HEK293 (cell line): ENCODE measurements around the gene HMX1.

ENCODE experiments used
- CTCF ChIA-PET: fragments of 350-600 bp; formaldehyde crosslinking; extraction: SDS; loops from one replicate; lab custom pipeline; 2021; ENCODE audit warnings: antibody characterized with exemption; lab: Yijun Ruan, JAX
- POLR2A ChIA-PET: fragments of 300-600 bp; formaldehyde crosslinking; extraction: SDS; loops from one replicate; lab custom pipeline; 2020; ENCODE audit warnings: antibody characterized with exemption, inconsistent platforms; lab: Yijun Ruan, JAX
- H3K27ac ChIP-seq: fragments of 200-500 bp; sonication (Bioruptor generic); 2 replicates; pipeline ENCODE4 v1.5.1; 2014; ENCODE audit warnings: low read depth, low read length, control low read depth, inconsistent platforms; ENCODE audit errors: extremely low read depth
- H3K36me3 ChIP-seq, 2 experiments: fragments of 200-500 bp in 1 of 2; sonication (Bioruptor generic) in 1 of 2; 1 replicate in 1 of 2; 2 replicates in 1 of 2; pipeline ENCODE4 v1.5.1; 2014 to 2017; ENCODE audit warnings: inconsistent platforms in 2 of 2, low read length in 2 of 2; ENCODE audit not compliant: control insufficient read depth in 2 of 2, insufficient read depth in 1 of 2
- H3K4me1 ChIP-seq: fragments of 200-500 bp; sonication (Bioruptor generic); 2 replicates; pipeline ENCODE4 v1.5.1; 2014; ENCODE audit warnings: mild to moderate bottlenecking, low read length, inconsistent platforms; ENCODE audit not compliant: control insufficient read depth, insufficient read depth
- H3K4me3 ChIP-seq: 2 replicates; pipeline ENCODE4 v1.5.1; 2011; ENCODE audit warnings: low read depth, mild to moderate bottlenecking, control low read depth, low read length, moderate library complexity
- H3K9me3 ChIP-seq: fragments of 200-500 bp; sonication (Bioruptor generic); 2 replicates; pipeline ENCODE4 v1.5.1; 2014; ENCODE audit warnings: low read depth, low read length, inconsistent platforms; ENCODE audit not compliant: control insufficient read depth, insufficient read depth
- AEBP2 ChIP-seq: fragments of 450-650 bp; formaldehyde crosslinking; IDR thresholded peaks from 2 replicates; pipeline ENCODE4 v1.5.1; 2016; ENCODE audit warnings: missing biosample characterization, missing genetic modification characterization, borderline replicate concordance
- GLIS2 ChIP-seq: fragments of 450-650 bp; formaldehyde crosslinking; IDR thresholded peaks from 2 replicates; pipeline ENCODE4 v1.5.1; 2016; ENCODE audit warnings: missing biosample characterization, missing genetic modification characterization
- HOXC10 ChIP-seq: sonication (generic); formaldehyde crosslinking; IDR thresholded peaks from 2 replicates; pipeline ENCODE4 v1.8.1; 2023; ENCODE audit warnings: mild to moderate bottlenecking, missing genetic modification reagents
- MEIS1 ChIP-seq: sonication (generic); formaldehyde crosslinking; IDR thresholded peaks from 2 replicates; pipeline ENCODE4 v1.8.1; 2022; ENCODE audit warnings: missing genetic modification reagents, mild to moderate bottlenecking, borderline replicate concordance
- MYNN ChIP-seq: fragments of 450-650 bp; formaldehyde crosslinking; IDR thresholded peaks from 2 replicates; pipeline ENCODE4 v1.5.1; 2016; ENCODE audit warnings: missing biosample characterization, missing genetic modification characterization, borderline replicate concordance
- PRDM1 ChIP-seq: fragments of 450-650 bp; formaldehyde crosslinking; IDR thresholded peaks from 2 replicates; pipeline ENCODE4; 2016; ENCODE audit warnings: missing biosample characterization, missing genetic modification characterization
- REPIN1 ChIP-seq: fragments of 450-650 bp; formaldehyde crosslinking; IDR thresholded peaks from 2 replicates; pipeline ENCODE4 v1.5.1; 2017; ENCODE audit warnings: missing biosample characterization, missing genetic modification characterization, low read depth
- SP2 ChIP-seq: fragments of 450-650 bp; formaldehyde crosslinking; IDR thresholded peaks from 2 replicates; pipeline ENCODE4 v1.5.1; 2016; ENCODE audit warnings: missing biosample characterization, missing genetic modification characterization
- ZBTB26 ChIP-seq: fragments of 450-650 bp; formaldehyde crosslinking; optimal IDR thresholded peaks from 2 replicates; pipeline ENCODE3; 2016; ENCODE audit warnings: missing biosample characterization, mild to moderate bottlenecking, missing genetic modification characterization
- ZFP69B ChIP-seq: fragments of 450-650 bp; formaldehyde crosslinking; IDR thresholded peaks from 2 replicates; pipeline ENCODE4 v1.5.1; 2016; ENCODE audit warnings: missing biosample characterization, missing genetic modification characterization
- ZIC2 ChIP-seq: fragments of 450-650 bp; formaldehyde crosslinking; IDR thresholded peaks from 2 replicates; pipeline ENCODE4 v1.5.1; 2016; ENCODE audit warnings: missing biosample characterization, missing genetic modification characterization
- ZNF121 ChIP-seq: fragments of 450-650 bp; formaldehyde crosslinking; IDR thresholded peaks from 2 replicates; pipeline ENCODE4 v1.5.1; 2016; ENCODE audit warnings: missing biosample characterization, missing genetic modification characterization
- ZNF140 ChIP-seq: fragments of 450-650 bp; formaldehyde crosslinking; IDR thresholded peaks from 2 replicates; pipeline ENCODE4 v1.5.1; 2016; ENCODE audit warnings: missing biosample characterization, missing genetic modification characterization
- ZNF146 ChIP-seq: fragments of 450-650 bp; formaldehyde crosslinking; IDR thresholded peaks from 2 replicates; pipeline ENCODE4 v1.5.1; 2016; ENCODE audit warnings: missing biosample characterization, missing genetic modification characterization
- ZNF155 ChIP-seq: fragments of 450-650 bp; formaldehyde crosslinking; IDR thresholded peaks from 2 replicates; pipeline ENCODE4 v1.5.1; 2016; ENCODE audit warnings: missing biosample characterization, missing genetic modification characterization
- ZNF169 ChIP-seq: fragments of 450-650 bp; formaldehyde crosslinking; IDR thresholded peaks from 2 replicates; pipeline ENCODE4 v1.5.1; 2016; ENCODE audit warnings: missing biosample characterization, missing genetic modification characterization
- ZNF174 ChIP-seq: fragments of 450-650 bp; formaldehyde crosslinking; IDR thresholded peaks from 2 replicates; pipeline ENCODE4 v1.5.0; 2017; ENCODE audit warnings: missing biosample characterization, mild to moderate bottlenecking, missing genetic modification characterization
- ZNF184 ChIP-seq: fragments of 450-650 bp; IDR thresholded peaks from 2 replicates; pipeline ENCODE4 v1.5.1; 2018; ENCODE audit warnings: missing biosample characterization, mild to moderate bottlenecking, missing genetic modification characterization
- ZNF2 ChIP-seq: fragments of 450-650 bp; formaldehyde crosslinking; IDR thresholded peaks from 2 replicates; pipeline ENCODE4 v1.5.1; 2016; ENCODE audit warnings: missing biosample characterization, missing genetic modification characterization
- ZNF24 ChIP-seq: fragments of 450-650 bp; formaldehyde crosslinking; IDR thresholded peaks from 2 replicates; pipeline ENCODE4 v1.5.1; 2016; ENCODE audit warnings: missing biosample characterization, missing genetic modification characterization
- ZNF366 ChIP-seq: fragments of 450-650 bp; formaldehyde crosslinking; conservative IDR thresholded peaks from 2 replicates; pipeline ENCODE4 v1.5.1; 2016; ENCODE audit warnings: missing biosample characterization, missing genetic modification characterization
- ZNF416 ChIP-seq: fragments of 450-650 bp; formaldehyde crosslinking; IDR thresholded peaks from 2 replicates; pipeline ENCODE4 v1.5.1; 2016; ENCODE audit warnings: missing biosample characterization, missing genetic modification characterization
- ZNF530 ChIP-seq: fragments of 450-650 bp; formaldehyde crosslinking; IDR thresholded peaks from 2 replicates; pipeline ENCODE4 v1.5.1; 2016; ENCODE audit warnings: low read depth, missing biosample characterization, missing genetic modification characterization
- ZNF560 ChIP-seq: fragments of 450-650 bp; formaldehyde crosslinking; IDR thresholded peaks from 2 replicates; pipeline ENCODE4 v1.5.1; 2017; ENCODE audit warnings: missing biosample characterization, missing genetic modification characterization, borderline replicate concordance
- ZNF596 ChIP-seq: fragments of 450-650 bp; IDR thresholded peaks from 2 replicates; pipeline ENCODE4 v1.5.0; 2018; ENCODE audit warnings: missing biosample characterization, mild to moderate bottlenecking, missing genetic modification characterization, moderate library complexity
- ZNF692 ChIP-seq: fragments of 450-650 bp; formaldehyde crosslinking; IDR thresholded peaks from 2 replicates; pipeline ENCODE4 v1.5.1; 2016; ENCODE audit warnings: missing biosample characterization, missing genetic modification characterization

The HMX1 gene

GRCh38 chr4:8870647-8871416 is 807 bp downstream of the HMX1 start (continued):
- peak; percentile 84 for TF ChIP-seq ZNF692 (tag by site-specific recombination)
- no peak for TF ChIP-seq ZNF2 (tag by site-specific recombination)
- TF ChIP-seq ZNF560 (tag by site-specific recombination) = no peak
- 0 out of 2 replicates have a peak, but pooled peaks have one; percentile 25 for TF ChIP-seq HOXC10 (CRISPR knock-in tag)
- TF ChIP-seq ZNF416 (tag by site-specific recombination) = no peak
- no peak for TF ChIP-seq ZNF596 (tag by site-specific recombination)
- no peak for TF ChIP-seq ZNF24 (tag by site-specific recombination)
- no peak for TF ChIP-seq ZNF121 (tag by site-specific recombination)
- TF ChIP-seq PRDM1 = peak; percentile 84
- no peak for TF ChIP-seq ZNF174 (tag by site-specific recombination)
- peak; percentile 34; the same call in 1 of the 2 replicates for TF ChIP-seq SP2 (tag by site-specific recombination)
- peak; percentile 74 for TF ChIP-seq GLIS2
- TF ChIP-seq ZNF184 (tag by site-specific recombination) = no peak
- peak; percentile 44 for TF ChIP-seq ZBTB26 (tag by site-specific recombination)
- peak; percentile 53 for TF ChIP-seq ZNF366 (tag by site-specific recombination)

- Histone ChIP-seq H3K27ac (no peak overlapping the region), H3K36me3 (peaks cover 0 to 26% of the 10 kb centered on the region in 2 experiments; a peak in 1 of 3 replicates), H3K9me3 (no peaks in the 10 kb centered on the region)
- CTCF ChIA-PET = no interaction called here
- POLR2A ChIA-PET = interaction anchor here (0.6 kb wide), 3 partner anchors 27 to 95 kb away, joined by 3 to 4 read pairs (median 4); no protein-coding TSS in a partner anchor
- TF ChIP-seq ZNF155 (no peak), ZNF169 (tag by site-specific recombination) (no peak), ZNF146 (tag by site-specific recombination) (no peak), ZNF530 (no peak), MYNN (no peak), ZIC2 (tag by site-specific recombination) (no peak), REPIN1 (tag by site-specific recombination) (no peak), ZNF140 (tag by site-specific recombination) (no peak), MEIS1 (CRISPR knock-in tag) (no peak), AEBP2 (tag by site-specific recombination) (no peak), ZNF366 (tag by site-specific recombination) (no peak), ZFP69B (tag by site-specific recombination) (no peak)
- TF ChIP-seq, all 188 proteins: peak for 0
- Histone ChIP-seq H3K4me3 (no peak overlapping the region), H3K4me1 (no peaks in the 10 kb centered on the region)
Observed at GRCh38 chr4:8869898-8870646, 1.6 kb downstream of the HMX1 start.
